HepG2 (cell line): ENCODE results near the gene CLDN9. TPM values are rescaled to one million over a fixed set of nuclear protein-coding genes. Genes with fewer than 3 reads are reported as not detected.
A peak's percentile ranks its signal among the peaks of the same experiment; 100 is the strongest.

Experiments used
- CBX1 ChIP-seq: IDR thresholded peaks from one replicate; pipeline ENCODE4 v1.6.1; 2016; ENCODE audit warnings: antibody characterized with exemption, low read depth
- CBX2 ChIP-seq, 2 experiments: fragments of 200-600 bp in 1 of 2; sonication (generic); formaldehyde crosslinking in 1 of 2; IDR thresholded peaks; 2 replicates each; pipeline versions ENCODE4 v1.7.0 to v1.8.1; 2018 to 2022; ENCODE audit warnings: low read depth in 2 of 2, low read length in 1 of 2, mild to moderate bottlenecking in 1 of 2, missing genetic modification reagents in 1 of 2
- CTCF ChIP-seq: sonication (generic); formaldehyde crosslinking; IDR thresholded peaks from 2 replicates; pipeline ENCODE4 v1.5.0; 2020; ENCODE audit warnings: mild to moderate bottlenecking, missing genetic modification reagents, moderate library complexity
- FOXK2 ChIP-seq: fragments of 450-650 bp; IDR thresholded peaks from 2 replicates; pipeline ENCODE4 v1.6.1; 2016
- FUBP1 ChIP-seq: sonication (generic); formaldehyde crosslinking; IDR thresholded peaks from 2 replicates; pipeline ENCODE4 v1.5.1; 2020; ENCODE audit warnings: missing genetic modification reagents, mild to moderate bottlenecking, borderline replicate concordance
- KDM1A ChIP-seq: IDR thresholded peaks from 2 replicates; pipeline ENCODE4 v1.6.1; 2016; ENCODE audit warnings: missing compliant biosample characterization
- MED1 ChIP-seq: sonication (generic); formaldehyde crosslinking; IDR thresholded peaks from 2 replicates; pipeline ENCODE4 v1.4.0; 2020; ENCODE audit warnings: missing genetic modification reagents
- NRL ChIP-seq: sonication (generic); formaldehyde crosslinking; IDR thresholded peaks from 2 replicates; pipeline ENCODE4 v1.5.0; 2020; ENCODE audit warnings: missing genetic modification reagents, mild to moderate bottlenecking, moderate library complexity, borderline replicate concordance
- SOX6 ChIP-seq, 2 experiments: fragments of 450-650 bp in 1 of 2; sonication (generic) in 1 of 2; formaldehyde crosslinking in 1 of 2; IDR thresholded peaks; 2 replicates each; pipeline versions ENCODE4 v1.4.0 to v1.6.1; 2017 to 2020; ENCODE audit warnings: antibody characterized with exemption in 1 of 2, mild to moderate bottlenecking in 1 of 2, missing genetic modification reagents in 1 of 2
- UBTF ChIP-seq: sonication (generic); formaldehyde crosslinking; IDR thresholded peaks from 2 replicates; pipeline ENCODE4 v1.4.0; 2020; ENCODE audit warnings: mild to moderate bottlenecking, missing genetic modification reagents
- ZNF451 ChIP-seq: sonication (generic); formaldehyde crosslinking; IDR thresholded peaks from 2 replicates; pipeline ENCODE4 v1.5.0; 2020; ENCODE audit warnings: mild to moderate bottlenecking, missing genetic modification reagents
- ZNF775 ChIP-seq: sonication (generic); formaldehyde crosslinking; IDR thresholded peaks from 2 replicates; pipeline ENCODE4 v1.4.0; 2020; ENCODE audit warnings: missing genetic modification reagents, mild to moderate bottlenecking, moderate library complexity, borderline replicate concordance
- polyA plus RNA-seq, 8 experiments: library from polyadenylated mRNA; depleted of rRNA in 3 of 8; stranded (reverse) in 7 of 8; unstranded in 1 of 8; fragments of >200 nt; fragmentation: Illumina TruSeq in 4 of 8; extraction: Trizol in 4 of 8; gene quantifications; 2 replicates each; pipeline versions ENCODE4 v1.2.1 to v1.2.3, GENCODE V29; 2011 to 2016; ENCODE audit warnings: low read depth in 4 of 8, missing spikeins in 1 of 8, mixed read lengths in 1 of 8; ENCODE audit not compliant: insufficient read depth in 1 of 8
- total RNA-seq, 5 experiments: library from RNA; depleted of rRNA; stranded (reverse); fragments of >200 nt; fragmentation: Illumina TruSeq; extraction: Trizol; gene quantifications; 2 replicates each; pipeline ENCODE4 v1.2.3, GENCODE V29; 2016; ENCODE audit warnings: low read depth in 1 of 5

CLDN9 gene
- total and polyA plus RNA-seq, 2 of the 13 experiments (the other 11 are each of a cell fraction or from before 2014, with no cell fraction given): 0.15 to 0.26 TPM

DNA sequence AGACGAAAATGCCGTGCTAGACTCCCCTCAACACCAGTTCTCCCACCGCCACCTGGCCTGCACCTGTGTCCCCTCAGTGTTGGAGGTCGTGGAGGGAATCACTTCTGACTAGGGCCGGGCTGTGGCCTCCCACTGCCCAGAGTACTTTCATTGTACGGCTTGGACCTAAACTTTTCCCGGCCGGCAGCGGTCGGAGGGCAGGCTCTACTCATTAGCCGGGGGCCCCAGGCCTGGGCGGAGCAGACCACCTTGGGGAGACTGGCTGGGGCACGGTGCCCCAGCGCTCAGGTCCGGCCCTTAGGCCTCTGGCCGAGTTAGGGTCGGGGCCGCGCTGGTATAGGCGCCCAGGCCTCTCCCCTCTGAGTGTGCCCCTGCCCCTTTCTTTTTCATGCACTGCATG lies 4.6 kb downstream of the CLDN9 start (continued):
- TF ChIP-seq UBTF (peak; percentile 27; the same call in 1 of the 2 replicates), CTCF (CRISPR knock-in tag) (no peak), SOX6 (IDR thresholded peaks at IDR 0.05) (no peak), SOX6 (CRISPR knock-in tag; IDR thresholded peaks at IDR 0.05) (peak; percentile 3; the same call in 1 of the 2 replicates), ZNF775 (CRISPR knock-in tag) (no peak), CBX2 (IDR thresholded peaks at IDR 0.05; ENCODE audit: low read depth, low read length) (no peak), CBX2 (CRISPR knock-in tag; IDR thresholded peaks at IDR 0.05; ENCODE audit: low read depth) (no peak), MED1 (CRISPR knock-in tag) (0 out of 2 replicates have a peak, but pooled peaks have one; percentile 28), FUBP1 (CRISPR knock-in tag) (no peak), CBX1 (no peak), ZNF451 (CRISPR knock-in tag) (no peak), NRL (0 out of 2 replicates have a peak, but pooled peaks have one; percentile 20), FOXK2 (no peak), KDM1A (CRISPR knock-in tag) (no peak)
